ENCODE results near the gene DPP6.

DPP6 gene

DNA sequence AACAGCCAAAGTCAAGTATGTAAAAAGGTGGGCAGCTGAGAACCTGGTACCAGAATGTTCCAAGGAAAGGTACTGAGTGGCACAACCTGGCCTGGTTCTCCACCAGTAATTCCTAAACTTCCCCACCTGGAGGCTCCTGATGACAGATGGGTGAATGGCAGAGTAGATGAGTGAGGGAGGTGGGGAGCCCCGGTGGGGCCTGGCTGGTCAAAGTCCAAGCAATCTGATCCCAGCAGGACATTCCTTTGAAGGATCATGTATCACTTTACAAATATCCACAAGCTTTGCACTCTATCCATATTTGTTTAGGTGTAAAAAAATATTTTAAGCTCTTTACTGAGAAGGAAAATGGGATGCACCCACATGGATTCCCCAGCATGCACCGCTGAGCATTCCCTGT is 250.2 kb downstream of the DPP6 start:
- Mint-ChIP-seq H3K4me1 (ENCODE audit: low read depth) (no peaks in the 10 kb centered on the region), H3K4me3 (no peak overlapping the region), H3K27me3 (ENCODE audit: low read depth) (no peaks in the 10 kb centered on the region), H3K36me3 (ENCODE audit: low read depth) (no peaks in the 10 kb centered on the region), H3K27ac (no peak overlapping the region), H3K9me3 (peaks cover 8% of the 10 kb centered on the region)

DNA sequence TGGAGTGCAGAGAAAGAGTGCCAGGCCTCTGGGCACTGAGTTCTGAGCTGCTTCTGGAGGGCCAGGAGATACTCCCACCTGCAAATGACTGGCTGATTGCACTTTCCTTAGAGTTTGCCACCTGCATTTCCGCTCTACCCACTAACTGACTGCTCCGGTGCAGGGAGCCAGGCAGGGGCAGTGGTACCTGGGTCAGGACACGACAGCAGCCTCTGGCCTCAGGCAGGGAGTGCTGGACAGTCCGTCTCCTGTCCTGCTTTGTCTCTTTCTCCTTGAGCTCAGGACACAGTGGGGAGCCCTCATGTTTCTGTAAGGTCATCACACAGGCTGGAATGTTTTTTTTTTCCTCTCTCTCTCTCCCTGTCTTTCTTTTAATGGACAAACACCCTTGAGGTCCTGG is 252.0 kb downstream of the DPP6 start:
- Mint-ChIP-seq H3K27ac (no peak overlapping the region), H3K36me3 (ENCODE audit: low read depth) (no peaks in the 10 kb centered on the region), H3K4me1 (ENCODE audit: low read depth) (no peaks in the 10 kb centered on the region), H3K9me3 (peaks cover 8% of the 10 kb centered on the region), H3K27me3 (ENCODE audit: low read depth) (no peaks in the 10 kb centered on the region), H3K4me3 (no peak overlapping the region)

DNA sequence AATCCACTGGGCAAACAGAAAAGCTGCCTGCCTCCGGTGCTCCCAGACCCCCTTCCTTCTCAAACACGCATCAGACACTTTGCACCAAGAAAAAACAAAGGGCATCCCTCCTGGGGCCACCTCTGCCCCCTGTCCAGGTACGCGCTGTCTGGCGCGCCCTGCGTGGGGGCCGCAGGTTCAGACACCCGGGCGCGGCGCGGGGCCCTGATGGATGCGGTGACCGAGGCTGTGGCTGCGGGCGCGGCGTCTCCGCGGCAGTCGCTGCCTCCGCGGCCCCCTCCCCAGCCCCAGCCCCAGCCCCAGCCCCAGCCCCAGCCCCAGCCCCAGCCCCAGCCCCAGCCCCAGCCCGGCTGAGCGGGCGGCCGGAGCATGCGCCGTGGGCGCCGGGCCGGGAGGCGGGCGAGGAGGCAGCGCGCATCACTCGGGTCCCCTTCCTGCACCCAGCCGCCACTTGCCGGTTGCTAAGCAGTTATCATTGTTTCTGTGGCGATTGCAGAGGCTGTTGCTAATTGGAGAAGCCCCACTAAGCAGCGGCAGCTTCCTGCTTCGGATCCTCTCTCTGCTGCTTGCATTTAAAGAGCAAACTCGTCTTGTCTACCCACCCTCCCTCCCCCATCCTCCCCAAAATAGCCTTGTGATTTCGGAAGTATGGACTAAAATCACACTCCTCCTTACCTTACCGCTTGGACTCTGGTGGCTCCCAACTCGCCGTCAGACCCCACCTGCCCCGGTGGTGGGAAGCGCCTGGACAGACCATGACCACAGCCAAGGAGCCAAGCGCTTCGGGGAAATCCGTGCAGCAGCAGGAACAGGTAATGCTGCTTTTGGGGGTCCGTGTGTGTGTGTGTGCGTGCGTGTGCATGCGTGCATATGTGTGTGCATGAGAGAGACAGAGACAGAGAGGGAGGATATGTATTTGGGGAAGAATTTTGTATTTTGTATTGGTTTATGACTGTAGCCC is 252.8 kb downstream of the DPP6 start:
- Mint-ChIP-seq H3K27me3 (ENCODE audit: low read depth) (no peaks in the 10 kb centered on the region), H3K4me3 (no peak overlapping the region), H3K4me1 (ENCODE audit: low read depth) (no peaks in the 10 kb centered on the region)

DNA sequence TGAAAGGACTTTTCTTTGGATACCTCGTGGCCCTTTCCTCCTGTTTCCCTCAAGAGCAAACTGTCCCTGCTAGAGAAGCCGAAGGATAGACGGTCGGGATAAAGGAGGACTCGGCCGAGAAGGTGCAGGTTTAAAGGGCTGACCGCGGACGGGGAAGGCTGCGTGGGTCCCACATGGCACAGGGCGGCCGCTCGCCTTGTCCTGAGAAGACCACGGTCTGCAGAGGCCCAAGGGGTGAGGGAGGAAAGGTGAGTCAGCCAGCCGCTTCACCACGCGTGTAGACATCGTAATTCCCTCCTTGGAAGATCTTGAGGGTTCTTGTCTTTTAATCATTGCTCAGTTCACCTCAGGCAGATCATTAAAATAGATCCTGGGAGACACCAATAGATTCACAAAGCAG is 253.8 kb downstream of the DPP6 start:
- Mint-ChIP-seq H3K36me3 (ENCODE audit: low read depth) (no peaks in the 10 kb centered on the region), H3K4me1 (ENCODE audit: low read depth) (no peaks in the 10 kb centered on the region), H3K4me3 (no peak overlapping the region), H3K27ac (no peak overlapping the region), H3K9me3 (peaks cover 8% of the 10 kb centered on the region), H3K27me3 (ENCODE audit: low read depth) (no peaks in the 10 kb centered on the region)

More for the DNA sequence above, 252.8 kb downstream of the DPP6 start:
- peaks cover 8% of the 10 kb centered on the region for H3K9me3 Mint-ChIP-seq
- no peaks in the 10 kb centered on the region for H3K36me3 Mint-ChIP-seq (ENCODE audit: low read depth)
- no peak overlapping the region for H3K27ac Mint-ChIP-seq

DNA sequence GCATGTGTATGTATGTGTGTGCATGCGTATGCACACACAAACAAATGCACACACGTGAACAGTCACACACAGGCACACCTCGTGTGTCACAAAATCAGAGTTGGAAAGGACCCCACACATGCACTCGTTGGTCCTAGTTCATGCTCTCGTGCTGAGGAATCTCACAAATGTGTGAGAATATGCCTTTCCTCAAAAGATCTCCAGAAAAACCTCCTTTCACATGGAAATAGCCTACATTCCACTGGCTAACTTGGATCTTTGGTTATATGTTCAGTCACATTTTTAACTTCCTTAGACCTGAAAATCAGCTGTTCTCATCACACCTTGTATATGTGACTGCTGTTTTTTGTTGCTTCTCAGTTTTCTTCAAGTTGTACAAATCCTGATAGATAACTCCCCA is 256.7 kb downstream of the DPP6 start:
- Mint-ChIP-seq H3K27ac (no peak overlapping the region), H3K27me3 (ENCODE audit: low read depth) (no peaks in the 10 kb centered on the region), H3K4me1 (ENCODE audit: low read depth) (no peaks in the 10 kb centered on the region), H3K4me3 (no peak overlapping the region), H3K9me3 (peaks cover 4% of the 10 kb centered on the region), H3K36me3 (ENCODE audit: low read depth) (no peaks in the 10 kb centered on the region)

DNA sequence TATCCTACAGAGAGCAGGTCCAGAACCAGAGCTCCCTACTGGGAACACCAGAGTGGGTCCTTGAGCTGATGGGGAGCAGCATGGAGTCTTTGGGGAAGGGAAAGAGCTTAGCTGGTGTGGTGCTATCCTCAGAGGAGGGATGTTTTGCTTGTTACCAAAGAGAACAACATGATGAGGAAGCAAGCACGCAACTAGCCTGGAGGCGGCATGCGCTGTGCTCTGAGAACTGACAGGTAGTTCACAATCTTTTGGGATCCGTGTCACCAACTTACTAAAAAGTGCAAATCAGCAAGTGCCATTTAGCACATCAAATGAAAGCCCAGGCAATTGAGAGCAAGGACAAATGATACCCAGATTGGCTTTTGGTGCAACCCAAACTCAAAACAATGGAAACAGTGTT is 257.9 kb downstream of the DPP6 start:
- Mint-ChIP-seq H3K27ac (no peak overlapping the region), H3K9me3 (no peaks in the 10 kb centered on the region), H3K4me1 (ENCODE audit: low read depth) (no peaks in the 10 kb centered on the region), H3K36me3 (ENCODE audit: low read depth) (no peaks in the 10 kb centered on the region), H3K4me3 (no peak overlapping the region), H3K27me3 (ENCODE audit: low read depth) (no peaks in the 10 kb centered on the region)

DNA sequence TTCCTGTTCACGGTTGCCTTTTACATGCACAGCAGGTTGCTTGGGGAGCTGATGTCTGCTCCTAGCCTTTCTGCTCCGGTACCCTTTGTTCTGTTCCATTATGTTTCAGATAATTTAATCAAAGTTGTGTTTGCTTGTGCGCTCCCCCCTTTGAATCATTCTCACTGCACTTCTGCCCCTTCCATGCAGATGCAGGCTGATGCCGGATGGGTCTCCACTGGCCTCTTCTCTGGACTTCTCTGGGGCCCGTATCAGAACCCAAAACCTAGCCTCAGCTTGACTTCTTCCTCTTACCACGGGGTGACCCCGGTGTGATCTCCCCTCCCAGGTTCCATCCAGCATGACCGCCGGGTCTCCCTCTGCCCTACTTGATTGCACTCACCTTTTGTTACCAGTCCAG is 272.0 kb downstream of the DPP6 start:
- H3K4me1 Mint-ChIP-seq (ENCODE audit: low read depth) = no peaks in the 10 kb centered on the region
- peaks cover 32% of the 10 kb centered on the region for H3K9me3 Mint-ChIP-seq
- no peaks in the 10 kb centered on the region for H3K36me3 Mint-ChIP-seq (ENCODE audit: low read depth)
- H3K4me3 Mint-ChIP-seq = no peak overlapping the region
- no peak overlapping the region for H3K27ac Mint-ChIP-seq
- no peaks in the 10 kb centered on the region for H3K27me3 Mint-ChIP-seq (ENCODE audit: low read depth)

DNA sequence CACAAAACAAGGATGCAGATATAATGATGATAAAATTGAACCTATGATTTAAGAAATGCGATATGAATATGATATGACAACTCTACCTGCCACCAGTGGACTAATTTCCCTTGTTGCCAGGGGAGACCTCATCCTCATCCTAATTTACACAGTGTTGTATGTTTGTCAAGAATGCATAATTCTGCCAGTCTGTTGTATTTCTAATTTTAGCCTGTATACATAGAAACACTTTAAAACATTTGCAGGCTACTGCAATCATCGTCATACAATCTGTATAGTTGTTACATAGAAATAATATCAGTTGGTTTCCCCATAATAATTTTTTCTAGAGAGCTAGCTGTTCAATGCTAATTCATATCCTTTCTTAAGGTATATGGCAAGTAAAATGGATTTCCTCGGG is 274.2 kb downstream of the DPP6 start:
- Mint-ChIP-seq H3K27me3 (ENCODE audit: low read depth) (no peaks in the 10 kb centered on the region), H3K27ac (no peak overlapping the region), H3K4me1 (ENCODE audit: low read depth) (no peaks in the 10 kb centered on the region), H3K36me3 (ENCODE audit: low read depth) (no peaks in the 10 kb centered on the region), H3K4me3 (no peak overlapping the region), H3K9me3 (peaks cover 50% of the 10 kb centered on the region)

DNA sequence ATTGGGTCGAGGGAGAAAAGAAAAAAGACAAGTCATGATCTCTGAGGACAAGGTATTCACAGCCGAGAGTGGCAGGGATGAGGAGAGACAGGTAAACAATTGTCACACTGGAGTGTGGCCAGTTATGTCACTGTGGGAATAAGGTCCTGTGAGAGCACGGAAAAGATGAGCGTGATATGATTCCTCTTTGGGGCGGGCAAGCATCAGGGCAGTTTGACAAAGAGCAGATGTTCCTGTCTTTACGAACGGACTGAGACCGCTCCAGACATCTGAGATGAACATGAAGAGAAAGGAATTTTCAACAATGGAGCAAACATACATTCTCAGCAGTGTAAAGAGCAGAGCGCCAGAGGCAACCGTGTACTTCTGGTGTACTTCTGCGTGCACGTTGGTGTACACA is 278.1 kb downstream of the DPP6 start:
- no peak overlapping the region for H3K4me3 Mint-ChIP-seq
- no peaks in the 10 kb centered on the region for H3K27me3 Mint-ChIP-seq (ENCODE audit: low read depth)
- no peaks in the 10 kb centered on the region for H3K4me1 Mint-ChIP-seq (ENCODE audit: low read depth)
- peaks cover 50% of the 10 kb centered on the region for H3K9me3 Mint-ChIP-seq
- H3K36me3 Mint-ChIP-seq (ENCODE audit: low read depth) = no peaks in the 10 kb centered on the region
- H3K27ac Mint-ChIP-seq = no peak overlapping the region

DNA sequence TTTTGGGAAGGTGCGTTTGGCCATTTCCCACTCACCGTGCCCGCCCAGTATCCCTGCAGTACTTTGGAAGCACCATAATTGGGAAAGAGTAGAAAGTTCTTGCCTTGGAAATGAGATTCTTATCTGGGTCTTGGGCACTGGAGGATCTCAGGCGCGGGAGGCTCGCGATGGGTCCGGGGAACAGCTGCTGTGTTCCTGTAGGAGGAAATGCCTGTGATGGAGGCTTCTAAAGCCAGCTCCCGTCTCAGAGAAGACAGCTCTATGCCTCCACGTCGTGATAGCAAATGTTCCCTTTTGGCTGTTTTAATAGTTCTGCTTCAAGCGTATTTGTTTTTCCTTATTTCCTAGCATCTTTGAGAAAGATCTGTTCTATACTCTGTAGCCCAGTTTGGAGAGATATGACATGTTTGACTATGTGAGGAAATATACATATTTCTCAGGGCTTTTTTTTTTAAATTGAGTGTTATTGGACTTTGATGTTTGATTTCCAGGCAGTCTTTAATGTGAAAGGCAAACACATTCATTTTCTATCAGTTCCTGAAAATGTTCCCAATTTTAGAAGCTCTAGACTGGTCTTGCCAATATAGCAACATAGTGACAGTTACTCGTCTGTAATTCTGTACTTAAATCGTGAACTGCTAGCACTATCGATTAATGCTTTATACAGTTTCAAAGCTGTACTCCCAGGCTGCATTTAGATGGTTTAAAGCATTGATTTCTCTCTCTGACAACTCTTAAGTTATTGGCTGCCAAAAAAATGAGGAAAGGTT is 280.8 kb downstream of the DPP6 start:
- H3K9me3 Mint-ChIP-seq = peaks cover 51% of the 10 kb centered on the region
- no peaks in the 10 kb centered on the region for H3K4me1 Mint-ChIP-seq (ENCODE audit: low read depth)
- H3K27me3 Mint-ChIP-seq (ENCODE audit: low read depth) = no peaks in the 10 kb centered on the region
- H3K4me3 Mint-ChIP-seq = no peak overlapping the region
- H3K27ac Mint-ChIP-seq = no peak overlapping the region
- H3K36me3 Mint-ChIP-seq (ENCODE audit: low read depth) = no peaks in the 10 kb centered on the region

DNA sequence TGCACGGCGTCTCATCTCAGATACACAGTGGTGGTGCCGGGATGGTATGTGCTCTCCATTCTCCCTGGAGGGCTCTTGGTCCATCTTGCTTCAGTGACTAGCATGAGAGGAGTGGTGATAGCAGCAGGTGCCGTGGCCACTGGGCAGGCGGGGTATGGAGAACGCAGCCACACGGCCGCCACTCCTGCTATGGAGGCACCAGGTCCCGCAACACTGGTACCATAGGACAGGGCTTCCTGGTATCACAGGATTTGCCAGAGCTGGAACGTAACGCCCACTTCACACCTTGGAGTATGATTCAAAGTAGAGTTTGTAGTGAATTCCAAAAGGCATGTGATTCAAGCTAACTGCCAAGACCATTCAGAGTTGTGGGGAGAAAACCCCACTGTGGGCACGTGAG is 284.1 kb downstream of the DPP6 start:
- H3K36me3 Mint-ChIP-seq (ENCODE audit: low read depth) = no peaks in the 10 kb centered on the region
- H3K27ac Mint-ChIP-seq = no peak overlapping the region
- no peaks in the 10 kb centered on the region for H3K27me3 Mint-ChIP-seq (ENCODE audit: low read depth)
- H3K4me1 Mint-ChIP-seq (ENCODE audit: low read depth) = no peaks in the 10 kb centered on the region
- H3K9me3 Mint-ChIP-seq = peaks cover 30% of the 10 kb centered on the region
- H3K4me3 Mint-ChIP-seq = no peak overlapping the region

DNA sequence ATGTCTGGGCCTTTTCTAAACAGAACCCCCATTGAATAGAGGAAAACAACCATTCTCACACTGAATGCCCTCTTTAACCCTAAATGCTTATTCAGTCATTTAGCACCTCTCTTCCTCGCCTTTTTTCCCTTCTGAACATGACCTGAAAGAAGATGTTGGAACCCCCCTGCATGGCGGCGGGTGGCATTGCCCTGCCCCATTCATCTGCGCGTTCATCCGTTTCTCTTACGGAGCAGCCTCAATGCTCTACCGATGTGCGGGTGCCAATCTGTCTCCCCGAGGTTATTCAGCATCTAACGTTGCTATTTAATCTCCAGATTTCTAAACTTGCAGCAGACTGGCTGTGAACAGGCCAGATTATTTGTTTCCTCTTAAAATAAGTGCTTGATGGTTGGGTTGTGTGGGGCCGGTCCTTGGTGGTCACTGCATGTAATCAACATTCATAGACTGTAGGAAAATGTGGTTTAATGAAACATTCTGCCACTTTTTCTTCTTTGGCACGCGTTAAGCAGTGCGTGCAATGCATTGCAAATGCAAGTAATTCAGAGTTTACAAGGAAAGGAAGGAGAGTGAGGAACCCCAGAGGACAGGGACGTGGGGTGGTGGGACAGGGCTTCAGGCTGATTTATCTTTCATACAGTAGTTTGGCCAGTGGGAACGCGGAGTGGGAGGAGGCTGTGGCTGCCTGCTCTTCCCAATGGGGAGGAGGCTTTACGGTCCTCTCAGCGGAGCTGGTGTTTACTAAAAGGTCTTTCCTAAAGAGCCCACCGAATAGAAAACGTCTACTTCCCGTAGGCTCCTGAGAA is 286.7 kb downstream of the DPP6 start:
- Mint-ChIP-seq H3K27ac (no peak overlapping the region), H3K27me3 (ENCODE audit: low read depth) (no peaks in the 10 kb centered on the region), H3K9me3 (peaks cover 19% of the 10 kb centered on the region), H3K4me3 (no peak overlapping the region), H3K4me1 (ENCODE audit: low read depth) (no peaks in the 10 kb centered on the region), H3K36me3 (ENCODE audit: low read depth) (no peaks in the 10 kb centered on the region)

DNA sequence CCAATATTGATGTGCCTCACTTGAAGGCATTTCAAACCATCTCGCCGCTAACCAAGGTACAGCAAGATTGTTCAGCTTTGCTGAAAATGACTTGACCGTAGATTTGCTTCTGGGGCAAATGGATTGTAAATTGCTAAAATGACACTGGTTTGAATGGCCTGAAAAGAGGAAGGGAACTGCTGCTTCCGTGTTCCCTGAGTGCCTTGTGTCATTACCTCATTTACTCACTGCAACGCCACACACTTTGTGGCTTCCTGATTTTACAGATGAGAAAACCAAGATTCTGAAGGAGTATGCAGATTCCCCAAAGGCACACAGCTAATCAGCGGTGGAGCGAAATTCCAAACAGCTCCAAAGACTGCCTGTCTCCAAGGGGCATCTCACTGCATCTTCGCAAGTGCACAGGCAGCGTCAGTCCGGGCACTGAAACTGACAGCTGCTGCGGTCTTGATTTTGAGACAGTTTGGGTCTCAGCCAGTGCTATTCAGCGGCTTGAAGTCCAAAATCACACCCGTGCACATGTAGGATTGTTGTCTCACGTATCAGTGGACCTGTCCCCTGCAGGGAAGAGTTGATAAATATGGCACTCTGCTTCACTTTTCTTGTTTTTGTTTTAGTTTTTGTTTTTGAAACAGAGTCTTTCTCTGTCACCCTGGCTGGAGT is 290.9 kb downstream of the DPP6 start:
- Mint-ChIP-seq H3K4me3 (no peak overlapping the region), H3K9me3 (peaks cover 4% of the 10 kb centered on the region), H3K27ac (no peak overlapping the region), H3K27me3 (ENCODE audit: low read depth) (no peaks in the 10 kb centered on the region), H3K4me1 (ENCODE audit: low read depth) (no peaks in the 10 kb centered on the region), H3K36me3 (ENCODE audit: low read depth) (no peaks in the 10 kb centered on the region)

DNA sequence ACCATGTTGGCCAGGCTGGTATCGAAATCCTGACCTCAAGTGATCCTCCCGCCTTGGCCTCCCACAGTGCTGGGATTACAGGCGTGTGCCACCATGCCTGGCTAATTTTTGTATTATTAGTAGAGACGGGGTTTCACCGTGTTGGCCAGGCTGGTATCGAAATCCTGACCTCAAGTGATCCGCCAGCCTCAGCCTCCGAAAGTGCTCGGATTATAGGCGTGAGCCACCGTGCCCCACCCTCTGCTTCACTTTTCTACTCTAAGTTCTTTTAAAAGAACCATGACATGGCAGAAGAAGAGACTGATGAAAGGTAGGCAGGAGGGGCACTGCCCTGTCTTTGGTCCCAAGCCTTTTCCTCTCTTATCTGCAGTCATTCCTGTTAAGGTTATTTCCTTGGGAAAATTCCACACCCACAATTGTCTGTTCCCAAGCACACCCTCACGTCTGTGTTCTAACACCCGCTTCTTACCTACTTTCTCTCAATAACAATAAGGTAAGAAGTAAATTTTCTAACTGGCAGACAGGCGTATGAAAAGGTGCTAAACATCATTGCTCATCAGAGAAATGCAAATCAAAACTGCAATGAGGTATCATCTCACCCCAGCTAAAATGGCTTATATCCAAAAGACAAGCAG is 291.7 kb downstream of the DPP6 start:
- no peaks in the 10 kb centered on the region for H3K27me3 Mint-ChIP-seq (ENCODE audit: low read depth)
- H3K36me3 Mint-ChIP-seq (ENCODE audit: low read depth) = no peaks in the 10 kb centered on the region
- H3K27ac Mint-ChIP-seq = no peak overlapping the region
- peaks cover 5% of the 10 kb centered on the region for H3K9me3 Mint-ChIP-seq
- H3K4me1 Mint-ChIP-seq (ENCODE audit: low read depth) = no peaks in the 10 kb centered on the region
- H3K4me3 Mint-ChIP-seq = no peak overlapping the region
